Measurements from ENCODE around the gene KIF6. TPM values are rescaled to one million over a fixed set of nuclear protein-coding genes. Genes with fewer than 3 reads are reported as not detected.

The KIF6 gene
- total and polyA plus RNA-seq, 7 experiments from 2014 or later = 0.75 TPM; not detected in 6

- H3K36me3 ChIP-seq (ENCODE audit: control insufficient read depth in 2 of 3, insufficient read depth in 3 of 3, low read length in 3 of 3) = no peaks in the 10 kb centered on the region
- no peak overlapping the region for H3K27ac ChIP-seq (ENCODE audit: low read depth, low read length)
- ChIA-PET CTCF (no interaction called here), POLR2A (no interaction called here)
- Mint-ChIP-seq H3K4me3 (no peak overlapping the region), H3K4me1 (no peaks in the 10 kb centered on the region), H3K27me3 (peaks cover 6 to 40% (median 21%) of the 10 kb centered on the region in 5 donors), H3K27ac (no peak overlapping the region), H3K9me3 (peaks cover 0 to 3% (median 0%) of the 10 kb centered on the region in 11 donors), H3K36me3 (no peaks in the 10 kb centered on the region)
- no peaks in the 10 kb centered on the region for H3K9me3 ChIP-seq (ENCODE audit: control insufficient read depth in 2 of 3, low read length in 3 of 3)
- no peaks in the 10 kb centered on the region for H3K27me3 ChIP-seq (ENCODE audit: control insufficient read depth in 2 of 2, insufficient read depth in 2 of 2, low read length in 2 of 2)
- no peak for ATAC-seq
- no peak for DNase-seq
- no peak overlapping the region for H3K4me3 ChIP-seq (ENCODE audit: low read length)
- intact Hi-C loops (cut with micrococcal nuclease) = no loop called here
- no peaks in the 10 kb centered on the region for H3K4me1 ChIP-seq (ENCODE audit: control insufficient read depth in 2 of 2, insufficient read depth in 2 of 2, low read length in 2 of 2)
These were observed 134.3 kb downstream of the KIF6 start for GRCh38 chr6:39590871-39591393.

DNA sequence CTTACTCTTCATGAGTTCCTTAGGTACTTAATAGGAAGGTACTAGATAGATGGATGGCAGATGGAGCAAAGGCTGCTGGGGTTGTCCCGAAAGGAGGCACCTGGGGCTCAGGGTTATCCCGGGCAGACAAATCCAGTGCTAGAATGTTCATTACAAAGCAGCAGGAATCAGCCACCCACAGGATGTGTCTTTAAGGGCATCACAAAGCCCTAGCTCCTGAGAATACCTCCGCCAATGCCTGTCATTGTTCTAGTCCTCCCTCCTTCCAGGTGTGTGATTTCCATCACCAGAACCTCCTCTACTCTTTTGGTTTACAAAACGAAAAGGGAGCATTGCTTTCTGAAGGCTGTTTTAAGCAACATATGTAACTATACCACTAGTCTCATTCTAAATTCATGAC, 138.1 kb downstream of the KIF6 start:
- POLR2A ChIA-PET = no interaction called here

GRCh38 chr6:39585641-39586040, 139.6 kb downstream of the KIF6 start:
- Histone ChIP-seq H3K4me3 (ENCODE audit: low read length) (no peak overlapping the region), H3K9me3 (ENCODE audit: control insufficient read depth in 2 of 3, low read length in 3 of 3) (no peaks in the 10 kb centered on the region), H3K27ac (ENCODE audit: low read depth, low read length) (no peak overlapping the region), H3K27me3 (ENCODE audit: control insufficient read depth in 2 of 2, insufficient read depth in 2 of 2, low read length in 2 of 2) (no peaks in the 10 kb centered on the region), H3K36me3 (ENCODE audit: control insufficient read depth in 2 of 3, insufficient read depth in 3 of 3, low read length in 3 of 3) (no peaks in the 10 kb centered on the region), H3K4me1 (ENCODE audit: control insufficient read depth in 2 of 2, insufficient read depth in 2 of 2, low read length in 2 of 2) (no peaks in the 10 kb centered on the region)
- H3K9me3 Mint-ChIP-seq = no peaks in the 10 kb centered on the region
- DNase-seq = no peak
- no peak for ATAC-seq
- H3K4me1 Mint-ChIP-seq = no peaks in the 10 kb centered on the region
- intact Hi-C loops (cut with micrococcal nuclease) = no loop called here
- no peak overlapping the region for H3K4me3 Mint-ChIP-seq
- H3K27me3 Mint-ChIP-seq = peaks cover 0 to 26% (median 13%) of the 10 kb centered on the region in 5 donors
- POLR2A ChIA-PET = no interaction called here
- H3K36me3 Mint-ChIP-seq = peaks cover 0 to 4% (median 0%) of the 10 kb centered on the region in 5 donors
- CTCF ChIA-PET = no interaction called here
- no peak overlapping the region for H3K27ac Mint-ChIP-seq

More for the DNA sequence above, 138.1 kb downstream of the KIF6 start:
- no peaks in the 10 kb centered on the region for H3K4me1 ChIP-seq (ENCODE audit: control insufficient read depth in 2 of 2, insufficient read depth in 2 of 2, low read length in 2 of 2)
- CTCF ChIA-PET = no interaction called here
- no peaks in the 10 kb centered on the region for H3K36me3 ChIP-seq (ENCODE audit: control insufficient read depth in 2 of 3, insufficient read depth in 3 of 3, low read length in 3 of 3)
- no peak for ATAC-seq
- no peaks in the 10 kb centered on the region for H3K9me3 ChIP-seq (ENCODE audit: control insufficient read depth in 2 of 3, low read length in 3 of 3)
- intact Hi-C loops (cut with micrococcal nuclease) = no loop called here
- no peak overlapping the region for H3K27ac Mint-ChIP-seq
- no peaks in the 10 kb centered on the region for H3K4me1 Mint-ChIP-seq
- peaks cover 0 to 4% (median 0%) of the 10 kb centered on the region in 5 donors for H3K36me3 Mint-ChIP-seq
- no peak overlapping the region for H3K4me3 Mint-ChIP-seq
- no peak overlapping the region for H3K27ac ChIP-seq (ENCODE audit: low read depth, low read length)
- peaks cover 0 to 26% (median 9%) of the 10 kb centered on the region in 5 donors for H3K27me3 Mint-ChIP-seq
- H3K4me3 ChIP-seq (ENCODE audit: low read length) = no peak overlapping the region
- no peak for DNase-seq
- H3K9me3 Mint-ChIP-seq = no peaks in the 10 kb centered on the region
- no peaks in the 10 kb centered on the region for H3K27me3 ChIP-seq (ENCODE audit: control insufficient read depth in 2 of 2, insufficient read depth in 2 of 2, low read length in 2 of 2)

GRCh38 chr6:39577446-39578165, 147.6 kb downstream of the KIF6 start:
- H3K27ac ChIP-seq (ENCODE audit: low read depth, low read length) = no peak overlapping the region
- no peaks in the 10 kb centered on the region for H3K9me3 ChIP-seq (ENCODE audit: control insufficient read depth in 2 of 3, low read length in 3 of 3)
- no peaks in the 10 kb centered on the region for H3K4me1 ChIP-seq (ENCODE audit: control insufficient read depth in 2 of 2, insufficient read depth in 2 of 2, low read length in 2 of 2)
- Mint-ChIP-seq H3K27me3 (peaks cover 2 to 29% (median 14%) of the 10 kb centered on the region in 5 donors), H3K4me1 (no peaks in the 10 kb centered on the region), H3K36me3 (no peaks in the 10 kb centered on the region), H3K9me3 (peaks cover 0 to 2% (median 0%) of the 10 kb centered on the region in 11 donors), H3K27ac (no peak overlapping the region), H3K4me3 (no peak overlapping the region)
- DNase-seq (no peak), ATAC-seq (no peak)
- ChIA-PET POLR2A (no interaction called here), CTCF (no interaction called here)
- intact Hi-C loops (cut with micrococcal nuclease) = no loop called here
- no peaks in the 10 kb centered on the region for H3K27me3 ChIP-seq (ENCODE audit: control insufficient read depth in 2 of 2, insufficient read depth in 2 of 2, low read length in 2 of 2)
- no peak overlapping the region for H3K4me3 ChIP-seq (ENCODE audit: low read length)
- H3K36me3 ChIP-seq (ENCODE audit: control insufficient read depth in 2 of 3, insufficient read depth in 3 of 3, low read length in 3 of 3) = no peaks in the 10 kb centered on the region

GRCh38 chr6:39576556-39577303, 148.5 kb downstream of the KIF6 start:
- H3K4me1 ChIP-seq (ENCODE audit: control insufficient read depth in 2 of 2, insufficient read depth in 2 of 2, low read length in 2 of 2) = no peaks in the 10 kb centered on the region
- no peak overlapping the region for H3K27ac ChIP-seq (ENCODE audit: low read depth, low read length)
- H3K4me3 ChIP-seq (ENCODE audit: low read length) = no peak overlapping the region
- H3K27ac Mint-ChIP-seq = no peak overlapping the region
- no peak for DNase-seq
- intact Hi-C loops (cut with micrococcal nuclease) = no loop called here
- H3K36me3 ChIP-seq (ENCODE audit: control insufficient read depth in 2 of 3, insufficient read depth in 3 of 3, low read length in 3 of 3) = no peaks in the 10 kb centered on the region
- no peaks in the 10 kb centered on the region for H3K4me1 Mint-ChIP-seq
- ATAC-seq = no peak
- POLR2A ChIA-PET = no interaction called here
- H3K27me3 Mint-ChIP-seq = peaks cover 2 to 27% (median 14%) of the 10 kb centered on the region in 5 donors
- no peaks in the 10 kb centered on the region for H3K9me3 ChIP-seq (ENCODE audit: control insufficient read depth in 2 of 3, low read length in 3 of 3)
- no peaks in the 10 kb centered on the region for H3K27me3 ChIP-seq (ENCODE audit: control insufficient read depth in 2 of 2, insufficient read depth in 2 of 2, low read length in 2 of 2)
- H3K4me3 Mint-ChIP-seq = no peak overlapping the region
- no peaks in the 10 kb centered on the region for H3K36me3 Mint-ChIP-seq
- CTCF ChIA-PET = no interaction called here
- H3K9me3 Mint-ChIP-seq = peaks cover 0 to 2% (median 0%) of the 10 kb centered on the region in 11 donors

DNA sequence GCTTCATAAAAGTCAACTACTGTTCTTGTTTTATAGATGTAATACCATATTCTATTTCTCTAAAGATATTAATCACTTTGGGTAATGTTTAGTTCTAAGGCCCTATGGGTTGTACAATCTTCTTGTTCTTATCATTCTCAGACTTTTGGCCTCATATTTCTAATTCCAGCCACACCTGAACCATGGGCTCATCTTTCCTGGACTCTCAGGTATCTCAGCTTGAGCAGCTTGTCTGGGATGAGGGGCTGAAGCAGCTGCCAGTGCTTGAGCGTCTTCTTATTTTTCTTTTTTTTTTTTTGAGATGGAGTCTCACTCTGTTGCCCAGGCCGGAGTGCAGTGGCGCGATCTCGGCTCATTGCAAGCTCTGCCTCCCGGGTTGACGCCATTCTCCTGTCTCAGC, 150.2 kb downstream of the KIF6 start:
- Histone ChIP-seq H3K27ac (ENCODE audit: low read depth, low read length) (no peak overlapping the region), H3K9me3 (ENCODE audit: control insufficient read depth in 2 of 3, low read length in 3 of 3) (no peaks in the 10 kb centered on the region), H3K27me3 (ENCODE audit: control insufficient read depth in 2 of 2, insufficient read depth in 2 of 2, low read length in 2 of 2) (no peaks in the 10 kb centered on the region), H3K4me3 (ENCODE audit: low read length) (no peak overlapping the region), H3K36me3 (ENCODE audit: control insufficient read depth in 2 of 3, insufficient read depth in 3 of 3, low read length in 3 of 3) (no peaks in the 10 kb centered on the region), H3K4me1 (ENCODE audit: control insufficient read depth in 2 of 2, insufficient read depth in 2 of 2, low read length in 2 of 2) (no peaks in the 10 kb centered on the region)
- ChIA-PET CTCF (no interaction called here), POLR2A (no interaction called here)
- Mint-ChIP-seq H3K9me3 (peaks cover 0 to 2% (median 0%) of the 10 kb centered on the region in 11 donors), H3K27me3 (peaks cover 0 to 28% (median 17%) of the 10 kb centered on the region in 5 donors), H3K27ac (no peak overlapping the region), H3K4me1 (no peaks in the 10 kb centered on the region), H3K4me3 (no peak overlapping the region), H3K36me3 (no peaks in the 10 kb centered on the region)
- no peak for DNase-seq
- intact Hi-C loops (cut with micrococcal nuclease) = no loop called here
- no peak for ATAC-seq

Data from naive thymus-derived CD4-positive, alpha-beta T cell (primary cell).